Medulla oblongata (tissue), 1 donor: Measurements from ENCODE around the gene HECW1.
"Not testable (repeated sequence)": the region's sequence is repeated elsewhere in the genome, so short reads cannot be mapped to it uniquely, and the experiment has no call there.

Source experiments
- DNase-seq: peaks from one replicate; pipeline ENCODE4 v3.0.0-alpha.2; 2015; ENCODE audit errors: extremely low spot score

The HECW1 gene

DNA sequence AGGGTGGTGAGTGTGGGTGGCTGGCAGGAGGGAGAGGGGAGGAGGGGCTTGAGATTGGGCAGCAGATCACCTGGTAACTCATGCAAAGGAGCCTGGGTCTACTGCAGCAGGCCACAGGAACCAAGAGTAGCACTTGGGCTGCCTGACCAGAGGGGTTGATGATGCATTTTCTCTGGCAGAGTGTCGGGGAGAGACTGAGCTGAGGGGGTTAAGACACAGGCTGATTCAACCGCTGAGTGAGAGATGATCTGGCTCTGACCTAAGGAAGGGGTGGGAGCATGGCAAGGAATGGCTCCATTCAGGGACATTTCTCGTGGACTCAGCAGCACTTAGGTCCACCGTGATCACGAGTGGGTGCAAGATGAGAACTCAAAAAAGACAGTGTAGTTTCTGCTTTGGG lies 355.0 kb downstream of the HECW1 start:
- DNase-seq, result no peak

DNA sequence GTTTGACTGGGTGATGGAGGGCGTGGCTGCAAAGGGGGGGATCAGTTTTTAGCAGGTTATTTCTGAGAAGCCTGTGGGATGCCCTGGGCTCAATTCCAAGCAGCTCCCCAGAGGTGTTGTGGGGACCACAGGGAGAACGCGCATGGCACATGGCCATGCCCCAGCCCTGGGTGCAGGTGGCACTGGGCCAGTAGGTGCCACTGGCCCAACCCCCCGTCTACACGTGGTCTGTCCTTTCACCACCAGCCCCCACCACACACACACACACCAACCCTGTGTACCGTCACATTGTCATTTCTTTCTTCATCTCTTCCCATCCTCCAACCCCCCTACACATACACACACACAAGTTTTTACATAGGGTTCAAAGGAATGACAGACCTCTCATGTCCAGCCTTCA lies 355.4 kb downstream of the HECW1 start:
- no peak for DNase-seq

DNA sequence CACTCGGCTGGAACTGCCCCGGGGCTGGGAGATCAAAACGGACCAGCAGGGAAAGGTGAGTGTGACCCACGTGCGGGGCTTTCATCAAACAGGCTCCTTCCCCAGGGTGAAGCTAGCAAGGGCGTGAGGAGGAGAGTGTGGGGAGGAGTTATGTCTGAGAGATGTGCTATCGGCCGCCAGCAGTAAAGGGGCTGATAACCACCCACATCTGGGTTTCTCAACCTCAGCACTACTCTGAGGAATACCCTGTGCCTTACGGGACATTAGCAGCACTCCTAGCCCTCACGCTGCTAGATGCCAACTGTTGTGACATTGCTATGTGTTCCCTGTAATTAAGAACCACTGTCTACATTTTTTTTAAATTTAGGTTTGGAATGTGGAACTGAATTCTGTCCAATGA lies 356.6 kb downstream of the HECW1 start:
- DNase-seq, result no peak

GRCh38 chr7:43470110-43470509 lies 357.7 kb downstream of the HECW1 start:
- no peak for DNase-seq

GRCh38 chr7:43475983-43476382 lies 363.5 kb downstream of the HECW1 start:
- no peak for DNase-seq

- no peak for DNase-seq
Observed at GRCh38 chr7:43476896-43477295, 364.4 kb downstream of the HECW1 start.

GRCh38 chr7:43479042-43479441 lies 366.6 kb downstream of the HECW1 start:
- no peak for DNase-seq

- no peak for DNase-seq
Observed at GRCh38 chr7:43479543-43479942, 367.1 kb downstream of the HECW1 start.

- no peak for DNase-seq
Observed at GRCh38 chr7:43480581-43480980, 368.1 kb downstream of the HECW1 start.

DNA sequence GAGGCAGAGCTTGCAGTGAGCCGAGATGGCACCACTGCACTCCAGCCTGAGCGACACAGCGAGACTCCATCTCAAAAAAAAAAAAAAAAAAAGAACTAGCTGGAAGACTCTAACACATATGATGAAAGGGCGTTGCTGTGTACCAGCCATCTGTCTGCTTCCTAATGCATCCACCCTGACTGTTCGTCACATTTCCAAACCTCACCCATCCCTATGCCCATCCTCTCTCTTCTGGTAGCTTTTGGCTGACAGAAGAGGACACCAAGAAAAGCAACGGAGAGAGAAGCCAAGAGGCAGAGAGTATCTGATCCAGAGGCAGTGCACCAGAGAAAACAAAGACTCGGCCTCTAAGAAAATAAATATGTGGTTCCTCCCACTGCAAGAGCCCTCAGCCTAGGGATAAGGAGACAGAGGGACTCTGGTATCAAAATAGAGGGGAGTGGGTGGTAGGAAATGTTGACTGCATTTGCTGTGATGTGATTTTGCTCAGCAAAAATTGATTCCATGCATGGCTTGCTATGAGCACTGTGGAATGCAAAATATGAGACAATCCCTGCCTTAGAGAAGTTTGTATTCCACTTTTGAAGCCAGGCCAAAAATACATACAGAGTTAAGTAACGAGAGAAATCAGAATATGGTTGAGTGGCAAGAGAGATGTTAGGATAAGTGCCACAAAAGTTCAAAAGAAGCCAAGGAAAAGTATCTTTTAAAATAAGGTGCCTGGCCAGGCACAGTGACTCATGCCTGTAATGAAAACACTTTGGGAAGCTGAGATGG lies 369.6 kb downstream of the HECW1 start:
- no peak for DNase-seq

GRCh38 chr7:43482679-43483252 lies 370.3 kb downstream of the HECW1 start:
- no peak for DNase-seq

DNA sequence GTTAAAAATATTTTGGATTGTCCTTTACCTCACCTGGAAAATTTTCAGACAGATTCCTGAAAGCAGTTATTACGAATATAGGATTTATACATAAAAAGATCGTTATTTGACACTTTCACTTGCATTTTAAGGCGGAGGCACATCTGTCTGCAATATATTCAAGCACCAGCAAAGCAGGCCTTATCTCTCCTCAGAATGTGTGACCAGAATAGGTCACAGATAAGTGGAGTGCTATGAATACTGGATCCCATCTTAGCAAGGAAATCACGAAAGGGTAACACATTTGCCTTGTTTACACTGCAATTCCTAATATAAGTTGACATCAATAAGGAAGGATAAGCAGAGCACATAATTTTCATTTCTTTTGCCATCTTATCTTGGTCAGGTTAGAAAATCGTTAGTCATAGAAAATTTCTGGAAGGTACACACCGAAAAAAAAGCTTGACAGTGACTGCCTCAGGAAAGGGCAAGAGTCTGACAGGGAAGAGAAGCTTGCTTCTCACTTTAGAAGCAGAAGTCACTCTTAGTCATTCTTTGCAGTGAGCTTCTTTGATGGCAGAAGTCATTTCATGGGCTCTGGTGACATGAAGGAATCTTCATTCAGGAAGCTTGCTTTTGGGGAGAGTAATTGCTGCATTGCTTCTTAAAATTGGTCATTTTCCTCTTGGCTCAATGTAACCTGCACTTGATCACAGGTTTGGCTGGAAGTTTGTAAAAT lies 372.4 kb downstream of the HECW1 start:
- DNase-seq, result no peak

- DNase-seq, result no peak
Observed at GRCh38 chr7:43485580-43485979, 373.1 kb downstream of the HECW1 start.

DNA sequence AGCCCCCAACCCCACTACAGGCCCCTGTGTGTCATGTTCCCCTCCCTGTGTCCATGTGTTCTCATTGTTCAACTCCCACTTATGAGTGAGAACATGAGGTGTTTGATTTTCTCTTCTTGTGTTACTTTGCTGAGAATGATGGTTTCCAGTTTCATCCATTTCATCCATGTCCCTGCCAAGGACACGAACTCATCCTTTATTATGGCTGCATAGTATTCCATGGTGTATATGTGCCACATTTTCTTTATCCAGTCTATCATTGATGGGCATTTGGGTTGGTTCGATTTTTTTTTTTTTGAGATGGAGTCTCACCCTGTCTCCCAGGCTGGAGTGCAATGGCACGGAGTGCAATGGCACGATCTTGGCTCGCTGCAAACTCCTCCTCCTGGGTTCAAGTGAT lies 373.6 kb downstream of the HECW1 start:
- not testable (repeated sequence) for DNase-seq

GRCh38 chr7:43486634-43487033 lies 374.2 kb downstream of the HECW1 start:
- no peak for DNase-seq

DNA sequence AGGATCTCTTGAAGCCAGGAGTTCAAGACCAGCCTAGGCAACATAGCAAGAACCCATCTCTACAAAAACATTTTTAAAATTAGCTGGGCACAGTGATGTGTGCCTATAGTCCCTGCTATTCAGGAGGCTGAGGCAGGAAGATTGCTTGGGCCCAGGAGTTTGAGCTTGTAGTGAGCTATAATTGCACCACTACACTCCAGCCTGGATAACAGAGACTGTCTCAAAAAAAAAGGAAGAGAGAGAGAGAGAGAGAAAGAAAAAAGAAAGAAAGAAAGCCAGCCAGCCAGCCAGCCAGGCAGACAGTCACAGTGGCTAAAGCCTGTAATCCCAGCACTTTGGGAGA lies 375.3 kb downstream of the HECW1 start:
- DNase-seq, result no peak

GRCh38 chr7:43489257-43489656 lies 376.8 kb downstream of the HECW1 start:
- DNase-seq, result no peak

- no peak for DNase-seq
Observed at GRCh38 chr7:43490016-43490415, 377.6 kb downstream of the HECW1 start.

DNA sequence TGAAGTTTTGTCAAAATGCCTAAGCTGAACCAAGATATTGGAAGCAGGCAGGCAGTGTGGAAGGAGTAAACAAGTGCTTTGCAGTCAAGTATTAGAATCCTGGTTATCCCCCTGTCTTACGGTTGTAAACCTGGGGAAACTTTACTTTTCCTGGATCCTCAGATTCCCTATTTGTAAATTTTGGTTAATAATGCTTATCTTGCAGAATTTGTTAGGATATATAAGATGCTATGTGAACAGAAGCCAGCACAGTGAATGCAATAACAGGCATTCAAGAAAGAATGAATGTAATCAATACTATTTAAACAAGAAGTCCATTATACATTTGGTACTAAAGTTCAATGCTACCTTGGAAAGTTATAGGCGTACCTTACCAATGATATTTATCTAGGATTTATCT lies 378.7 kb downstream of the HECW1 start:
- no peak for DNase-seq

GRCh38 chr7:43491984-43492383 lies 379.5 kb downstream of the HECW1 start:
- DNase-seq, result no peak

GRCh38 chr7:43492896-43493295 lies 380.4 kb downstream of the HECW1 start:
- DNase-seq, result no peak

GRCh38 chr7:43495572-43495971 lies 383.1 kb downstream of the HECW1 start:
- DNase-seq, result no peak

DNA sequence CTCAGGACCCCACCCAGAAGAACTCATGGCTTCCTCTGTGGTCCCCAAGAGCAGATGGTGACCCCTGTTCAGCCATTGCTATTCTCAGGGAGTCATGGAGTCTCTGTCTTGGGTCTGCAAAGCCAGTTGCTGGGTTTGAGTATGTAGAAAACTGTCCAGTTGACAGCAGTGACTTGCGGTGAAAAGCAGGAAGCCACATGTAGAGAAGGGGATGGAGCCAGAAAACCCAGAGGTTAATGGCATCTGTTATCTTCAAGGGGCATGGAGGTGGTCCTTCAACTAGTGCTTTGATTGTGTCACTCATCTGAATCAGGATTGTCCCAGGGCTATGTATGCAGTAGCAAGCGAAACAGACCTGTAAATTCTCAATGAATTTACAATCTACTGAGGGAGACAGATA lies 384.1 kb downstream of the HECW1 start:
- no peak for DNase-seq
